Heart right ventricle (tissue), 16 donors: ENCODE results near the gene CCDC194. TPM values are rescaled to one million over a fixed set of nuclear protein-coding genes. Genes with fewer than 3 reads are reported as not detected.

Experiments used
- ATAC-seq, 8 donors: fragments of 200-7000 bp; cut with Tn5 transposase; one replicate each; pipeline ENCODE4 v1.9.1; 2020; ENCODE audit warnings: mild to moderate bottlenecking in 8 of 8, moderate library complexity in 8 of 8, moderate number of reproducible peaks in 1 of 8
- DNase-seq, 2 donors: peaks; one replicate each; pipeline ENCODE4 v3.0.0-alpha.2; 2020
- H3K27ac ChIP-seq, 10 donors: fragments of 200-600 bp; sonication (generic) in 2 of 10; one replicate each; pipeline versions ENCODE4 v1.5.0 to v1.8.0; 2020 to 2022; ENCODE audit warnings: mild to moderate bottlenecking in 3 of 10
- H3K27me3 ChIP-seq, 7 donors: fragments of 200-600 bp; one replicate each; pipeline ENCODE4 v1.8.0; 2021 to 2022; ENCODE audit warnings: mild to moderate bottlenecking in 2 of 7
- H3K36me3 ChIP-seq, 9 donors: fragments of 200-600 bp; sonication (generic) in 1 of 9; one replicate each; pipeline versions ENCODE4 v1.5.0 to v1.8.0; 2020 to 2022; ENCODE audit warnings: mild to moderate bottlenecking in 2 of 9
- H3K4me1 ChIP-seq, 9 donors: fragments of 200-600 bp; sonication (generic) in 1 of 9; one replicate each; pipeline versions ENCODE4 v1.5.0 to v1.8.0; 2020 to 2022; ENCODE audit warnings: mild to moderate bottlenecking in 4 of 9
- H3K4me3 ChIP-seq, 10 donors: fragments of 200-600 bp; sonication (generic) in 2 of 10; one replicate each; pipeline versions ENCODE4 v1.5.0 to v1.8.0; 2020 to 2022; ENCODE audit warnings: mild to moderate bottlenecking in 7 of 10, moderate library complexity in 2 of 10
- H3K9me3 ChIP-seq, 11 donors: fragments of 200-600 bp in 10 of 11; sonication (generic) in 2 of 11; one replicate each; pipeline versions ENCODE4 v1.5.0 to v1.8.0; 2013 to 2022; ENCODE audit warnings: mild to moderate bottlenecking in 2 of 11, control low read depth in 1 of 11, moderate library complexity in 1 of 11
- CTCF ChIP-seq, 9 donors: fragments of 200-600 bp; sonication (generic) in 2 of 9; IDR thresholded peaks; one replicate each; pipeline versions ENCODE4 v1.5.0 to v1.8.0; 2021 to 2022; ENCODE audit warnings: antibody characterized with exemption in 9 of 9, mild to moderate bottlenecking in 5 of 9, moderate library complexity in 1 of 9
- WGBS, 2 donors: extraction: QIAGEN DNeasy Blood & Tissue Kit; methylation state at CpG; one replicate each; pipeline ENCODE4 v1.1.7; 2013; ENCODE audit warnings: inconsistent platforms in 1 of 2; 5-methylcytosine and 5-hydroxymethylcytosine counted together
- intact Hi-C, 10 donors: fragments of 100-400 bp; cut with DNase I; formaldehyde crosslinking; loops; one replicate each; pipeline versions ENCODE4 v1.11.1 to v1.14.2; 2022
- polyA plus RNA-seq, 2 donors: library from polyadenylated mRNA; stranded (reverse); fragments of 200-250 nt; gene quantifications; one replicate each; pipeline ENCODE4 v1.2.3, GENCODE V29; 2013
- total RNA-seq, 10 donors: library from RNA; stranded (reverse); fragmentation: NEBNext Ultra II Directional in 3 of 10; extraction: Animal tissue kit (Norgen Biotek cat#: 25700) in 3 of 10; gene quantifications; one replicate each; pipeline versions ENCODE4 v1.2.1 to v1.2.4, GENCODE V29; 2021 to 2023
- donor health status: Arrhythmogenic right ventricular cardiomyopathy.
- donor health status: ischemic (EF 13 %, LVEDD 7.1; RV severe dilation, severe dysfunction).
- donor health status: healthy with polysubstance abuse.
- donor health status: DM: no; HTN: yes; CAD: no.
- donor health status: DM: no; HTN: no; CAD: no.
- donor health status: ischemic (EF 25% LVEDD 6.9; RV normal size, moderate dysfunction).
- donor health status: ischemic (EF 25% LVEDD 5.7; RV mildly dilated, moderate dysfunction).
- donor health status: healthy.
- donor health status: DM: yes; HTN: yes; CAD: no.
- donor health status: Ischemic cardiomyopathy.
- donor health status: ischemic (EF 35%, LVEDD 5.7; RV mildly dilated, moderate dysfunction).
- donor health status: nonischemic (EF 11% LVEDD 7.7; RV severe dilation, severe dysfunction).
- donor health status: DM: yes; HTN: yes; CAD: no.
- donor health status: PGD.
- donor health status: ischemic (EF 29% LVEDD 5.4; RV normal size, mild dysfunction).
- donor health status: nonischemic (EF 23%, LVEDD 6.1; RV moderate dilation, normal function).

CCDC194 gene
- total and polyA plus RNA-seq, 12 donors, result 0.44 to 1.0 (median 0.51) TPM; not detected in 8

- Histone ChIP-seq H3K36me3 (peaks cover 0 to 20% (median 0%) of the 10 kb centered on the region in 9 donors), H3K27me3 (no peaks in the 10 kb centered on the region), H3K9me3 (no peaks in the 10 kb centered on the region), H3K4me3 (no peak overlapping the region), H3K27ac (no peak overlapping the region), H3K4me1 (peaks cover 4 to 22% (median 14%) of the 10 kb centered on the region in 9 donors)
- DNase-seq, result no peak
- 93 to 94% methylated on average over 15 of the region's 15 CpGs for WGBS, 2 donors
- ATAC-seq, result no peak
- TF ChIP-seq CTCF (IDR thresholded peaks at IDR 0.05), result no peak
- intact Hi-C loops, result loop anchor here in 3 of 10 donors (10.0 kb wide), 2 partner anchors 123 to 513 kb away; partner anchors contain the start of genes NXNL1 (in 2 of the 3) and RPL18A (in 1 of the 3)
Measured at GRCh38 chr19:17341386-17341785, 52.6 kb downstream of the CCDC194 start.

GRCh38 chr19:17340871-17341357 is 53.1 kb downstream of the CCDC194 start:
- Histone ChIP-seq H3K4me3 (no peak overlapping the region), H3K27me3 (no peaks in the 10 kb centered on the region), H3K36me3 (peaks cover 0 to 20% (median 0%) of the 10 kb centered on the region in 9 donors), H3K4me1 (peaks cover 4 to 22% (median 16%) of the 10 kb centered on the region in 9 donors), H3K9me3 (no peaks in the 10 kb centered on the region), H3K27ac (no peak overlapping the region)
- no peak for DNase-seq
- no peak for ATAC-seq
- no peak for TF ChIP-seq CTCF (IDR thresholded peaks at IDR 0.05)
- intact Hi-C loops, result loop anchor here in 3 of 10 donors (10.0 kb wide), 2 partner anchors 124 to 514 kb away; partner anchors contain the start of genes NXNL1 (in 2 of the 3) and RPL18A (in 1 of the 3)
- 76 to 81% methylated on average over 17 of the region's 17 CpGs for WGBS, 2 donors

Other genes with a start within 250 kb of the CCDC194 start
- 10 to 100 TPM; 25.1 to 36.6 (median 28.3) TPM for gene USE1, start 178.8 kb downstream of the CCDC194 start, total RNA-seq
- 10 to 100 TPM; 48.6 to 67.6 TPM for gene USE1, start 178.8 kb downstream of the CCDC194 start, polyA plus RNA-seq
- gene OCEL1, start 168.0 kb downstream of the CCDC194 start, total RNA-seq, result 10 to 100 TPM in 9 of 10 donors, 1 to 10 TPM in 1; 7.2 to 38.6 (median 15.0) TPM
- gene OCEL1, start 168.0 kb downstream of the CCDC194 start, polyA plus RNA-seq, result 10 to 100 TPM; 14.3 to 47.4 TPM
- gene NR2F6, start 148.3 kb downstream of the CCDC194 start, total RNA-seq, result 10 to 100 TPM; 34.5 to 79.7 (median 42.2) TPM
- 10 to 100 TPM; 32.0 to 46.1 TPM for gene NR2F6, start 148.3 kb downstream of the CCDC194 start, polyA plus RNA-seq
- 10 to 100 TPM in 1 of 10 donors, 1 to 10 TPM in 9; 3.4 to 10.7 (median 6.6) TPM for gene USHBP1, start 129.5 kb downstream of the CCDC194 start, total RNA-seq
- gene USHBP1, start 129.5 kb downstream of the CCDC194 start, polyA plus RNA-seq, result 10 to 100 TPM; 11.5 to 30.9 TPM
- 10 to 100 TPM; 64.5 to 83.4 (median 74.4) TPM for gene BABAM1, start 126.8 kb downstream of the CCDC194 start, total RNA-seq
- 10 to 100 TPM; 68.9 to 88.2 TPM for gene BABAM1, start 126.8 kb downstream of the CCDC194 start, polyA plus RNA-seq
- gene ANKLE1, start 112.3 kb downstream of the CCDC194 start, total RNA-seq, result under 1 TPM in 8 of 10 donors, not detected in 2; 0.09 to 0.85 (median 0.22) TPM
- gene ANKLE1, start 112.3 kb downstream of the CCDC194 start, polyA plus RNA-seq, result under 1 TPM; 0.15 to 0.20 TPM
- gene ABHD8, start 90.8 kb downstream of the CCDC194 start, total RNA-seq, result 10 to 100 TPM in 2 of 10 donors, 1 to 10 TPM in 8; 6.0 to 16.9 (median 7.9) TPM
- 10 to 100 TPM in 1 of 2 donors, 1 to 10 TPM in 1; 8.7 to 16.6 TPM for gene ABHD8, start 90.8 kb downstream of the CCDC194 start, polyA plus RNA-seq
- gene MRPL34, start 88.3 kb downstream of the CCDC194 start, total RNA-seq, result 100 to 1,000 TPM; 122 to 259 (median 151) TPM
- gene MRPL34, start 88.3 kb downstream of the CCDC194 start, polyA plus RNA-seq, result 100 to 1,000 TPM; 157 to 301 TPM
- 10 to 100 TPM; 24.0 to 39.7 (median 34.7) TPM for gene DDA1, start 84.6 kb downstream of the CCDC194 start, total RNA-seq
- 10 to 100 TPM; 20.4 to 85.7 TPM for gene DDA1, start 84.6 kb downstream of the CCDC194 start, polyA plus RNA-seq
- 10 to 100 TPM in 3 of 10 donors, 1 to 10 TPM in 7; 6.2 to 11.7 (median 8.0) TPM for gene ANO8, start 59.3 kb downstream of the CCDC194 start, total RNA-seq
- gene ANO8, start 59.3 kb downstream of the CCDC194 start, polyA plus RNA-seq, result 10 to 100 TPM in 1 of 2 donors, 1 to 10 TPM in 1; 3.3 to 14.6 TPM
- 10 to 100 TPM in 4 of 10 donors, 1 to 10 TPM in 6; 8.0 to 12.4 (median 9.8) TPM for gene GTPBP3, start 56.6 kb downstream of the CCDC194 start, total RNA-seq
- 10 to 100 TPM in 1 of 2 donors, 1 to 10 TPM in 1; 8.9 to 12.8 TPM for gene GTPBP3, start 56.6 kb downstream of the CCDC194 start, polyA plus RNA-seq
- 10 to 100 TPM in 9 of 10 donors, 1 to 10 TPM in 1; 7.5 to 56.0 (median 22.1) TPM for gene PLVAP, start 16.9 kb downstream of the CCDC194 start, total RNA-seq
- 10 to 100 TPM; 69.1 to 74.9 TPM for gene PLVAP, start 16.9 kb downstream of the CCDC194 start, polyA plus RNA-seq
- gene BST2, start 11.4 kb upstream of the CCDC194 start, total RNA-seq, result 10 to 100 TPM; 22.7 to 73.5 (median 37.0) TPM
- 10 to 100 TPM; 32.0 to 75.4 TPM for gene BST2, start 11.4 kb upstream of the CCDC194 start, polyA plus RNA-seq
- 10 to 100 TPM; 11.7 to 26.8 (median 13.4) TPM for gene MVB12A, start 25.9 kb upstream of the CCDC194 start, total RNA-seq
- 10 to 100 TPM; 38.6 to 50.0 TPM for gene MVB12A, start 25.9 kb upstream of the CCDC194 start, polyA plus RNA-seq
- under 1 TPM in 2 of 10 donors, not detected in 8; 0.12 to 0.20 TPM for gene TMEM221, start 54.5 kb upstream of the CCDC194 start, total RNA-seq
- under 1 TPM in 1 of 2 donors, not detected in 1; 0.03 TPM for gene TMEM221, start 54.5 kb upstream of the CCDC194 start, polyA plus RNA-seq
- under 1 TPM in 4 of 10 donors, not detected in 6; 0.42 to 0.80 (median 0.55) TPM for gene NXNL1, start 66.7 kb upstream of the CCDC194 start, total RNA-seq
- gene NXNL1, start 66.7 kb upstream of the CCDC194 start, polyA plus RNA-seq, result 1 to 10 TPM in 1 of 2 donors, not detected in 1; 1.1 TPM
- 10 to 100 TPM; 37.1 to 64.5 (median 47.2) TPM for gene SLC27A1, start 76.3 kb upstream of the CCDC194 start, total RNA-seq
- 10 to 100 TPM; 16.0 to 78.3 TPM for gene SLC27A1, start 76.3 kb upstream of the CCDC194 start, polyA plus RNA-seq
- 10 to 100 TPM; 16.2 to 45.4 (median 20.6) TPM for gene PGLS, start 117.5 kb upstream of the CCDC194 start, total RNA-seq
- 10 to 100 TPM; 40.7 to 57.6 TPM for gene PGLS, start 117.5 kb upstream of the CCDC194 start, polyA plus RNA-seq
- 10 to 100 TPM; 19.7 to 73.8 (median 29.3) TPM for gene COLGALT1, start 161.5 kb upstream of the CCDC194 start, total RNA-seq
- gene COLGALT1, start 161.5 kb upstream of the CCDC194 start, polyA plus RNA-seq, result 10 to 100 TPM; 28.4 to 38.6 TPM